ENCODE data around the gene CLIP4.

The CLIP4 gene

GRCh38 chr2:29192526-29192925, 77.3 kb downstream of the CLIP4 start:
- Histone ChIP-seq H3K27me3 (ENCODE audit: insufficient read depth, poor library complexity, severe bottlenecking) (no peaks in the 10 kb centered on the region), H3K4me3 (ENCODE audit: severe bottlenecking) (no peak overlapping the region), H3K36me3 (ENCODE audit: low read depth) (0 out of 2 replicates have a peak, but pooled peaks cover 4% of the 10 kb centered on the region), H3K9me3 (ENCODE audit: severe bottlenecking) (no peaks in the 10 kb centered on the region), H3K4me1 (ENCODE audit: insufficient read depth, poor library complexity, severe bottlenecking) (no peaks in the 10 kb centered on the region), H3K27ac (ENCODE audit: poor library complexity, severe bottlenecking) (no peak overlapping the region)
- DNase-seq (ENCODE audit: low spot score) (no peak), ATAC-seq (ENCODE audit: low read depth) (no peak)
- TF ChIP-seq CTCF (IDR thresholded peaks at IDR 0.05; ENCODE audit: poor library complexity, severe bottlenecking), result no peak

- Histone ChIP-seq H3K4me1 (ENCODE audit: insufficient read depth, poor library complexity, severe bottlenecking) (no peaks in the 10 kb centered on the region), H3K9me3 (ENCODE audit: severe bottlenecking) (no peaks in the 10 kb centered on the region), H3K27ac (ENCODE audit: poor library complexity, severe bottlenecking) (no peak overlapping the region), H3K27me3 (ENCODE audit: insufficient read depth, poor library complexity, severe bottlenecking) (no peaks in the 10 kb centered on the region), H3K4me3 (ENCODE audit: severe bottlenecking) (no peak overlapping the region), H3K36me3 (ENCODE audit: low read depth) (0 out of 2 replicates have a peak, but pooled peaks cover 4% of the 10 kb centered on the region)
- ATAC-seq (ENCODE audit: low read depth) (no peak), DNase-seq (ENCODE audit: low spot score) (no peak)
- no peak for TF ChIP-seq CTCF (IDR thresholded peaks at IDR 0.05; ENCODE audit: poor library complexity, severe bottlenecking)
Measured at GRCh38 chr2:29193111-29193510, 77.9 kb downstream of the CLIP4 start.

- DNase-seq (ENCODE audit: low spot score) (no peak), ATAC-seq (ENCODE audit: low read depth) (no peak)
- Histone ChIP-seq H3K27ac (ENCODE audit: poor library complexity, severe bottlenecking) (no peak overlapping the region), H3K9me3 (ENCODE audit: severe bottlenecking) (no peaks in the 10 kb centered on the region), H3K36me3 (ENCODE audit: low read depth) (0 out of 2 replicates have a peak, but pooled peaks cover 4% of the 10 kb centered on the region), H3K4me1 (ENCODE audit: insufficient read depth, poor library complexity, severe bottlenecking) (no peaks in the 10 kb centered on the region), H3K4me3 (ENCODE audit: severe bottlenecking) (no peak overlapping the region), H3K27me3 (ENCODE audit: insufficient read depth, poor library complexity, severe bottlenecking) (no peaks in the 10 kb centered on the region)
- no peak for TF ChIP-seq CTCF (IDR thresholded peaks at IDR 0.05; ENCODE audit: poor library complexity, severe bottlenecking)
Measured at GRCh38 chr2:29193681-29194080, 78.5 kb downstream of the CLIP4 start.

GRCh38 chr2:29195796-29196195, 80.6 kb downstream of the CLIP4 start:
- TF ChIP-seq CTCF (IDR thresholded peaks at IDR 0.05; ENCODE audit: poor library complexity, severe bottlenecking), result no peak
- H3K27ac ChIP-seq (ENCODE audit: poor library complexity, severe bottlenecking), result no peak overlapping the region
- 0 out of 2 replicates have a peak, but pooled peaks cover 4% of the 10 kb centered on the region for H3K36me3 ChIP-seq (ENCODE audit: low read depth)
- H3K4me3 ChIP-seq (ENCODE audit: severe bottlenecking), result no peak overlapping the region
- H3K27me3 ChIP-seq (ENCODE audit: insufficient read depth, poor library complexity, severe bottlenecking), result no peaks in the 10 kb centered on the region
- H3K4me1 ChIP-seq (ENCODE audit: insufficient read depth, poor library complexity, severe bottlenecking), result no peaks in the 10 kb centered on the region
- DNase-seq (ENCODE audit: low spot score) (no peak), ATAC-seq (ENCODE audit: low read depth) (no peak)
- no peaks in the 10 kb centered on the region for H3K9me3 ChIP-seq (ENCODE audit: severe bottlenecking)
